ENCODE measurements around the gene HNRNPK.

The HNRNPK gene

DNA sequence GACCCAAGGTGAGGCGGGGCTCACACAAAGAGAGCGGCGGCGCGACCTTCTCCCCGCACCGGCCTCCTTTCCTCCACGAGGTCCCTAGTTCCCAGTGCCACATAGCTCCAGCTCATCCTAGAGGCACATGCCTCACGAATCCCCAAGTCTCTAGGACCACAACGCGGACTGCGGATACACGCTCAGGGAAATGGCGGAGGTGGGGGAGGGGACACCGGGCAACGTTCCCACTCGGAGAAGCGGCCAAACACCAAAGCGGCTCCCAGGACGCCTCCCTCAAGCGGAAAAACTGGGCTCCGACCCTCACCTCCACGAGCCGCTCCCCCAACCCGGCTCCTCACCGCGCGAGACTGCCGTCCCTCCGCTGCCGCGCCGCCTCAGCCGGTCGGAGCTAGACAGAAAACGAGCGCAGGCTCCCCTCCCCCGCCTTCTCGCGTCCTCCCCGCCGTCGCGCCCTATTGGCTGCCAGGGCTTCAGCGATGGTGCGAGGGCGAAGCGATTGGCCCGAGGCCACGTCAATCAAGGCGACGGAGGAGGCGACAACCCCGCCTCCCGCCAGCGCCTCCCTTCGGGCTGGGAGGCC, at the start of gene HNRNPK:
TSS of gene HNRNPK (minus strand) at position 404 of the 583 bp plus-strand sequence. CDS start 1,963 bp downstream, outside the sequence.
- Histone ChIP-seq H3K4me1 (ENCODE audit: control insufficient read depth in 1 of 2, insufficient read depth in 1 of 2, low read depth in 1 of 2, low read length in 1 of 2) (peaks cover 37 to 47% of the 10 kb centered on the region in 2 experiments), H3K4me3 (ENCODE audit: low read depth in 1 of 2, low read length in 1 of 2) (peak within 1 kb of the TSS; percentile 98 to 99)

DNA sequence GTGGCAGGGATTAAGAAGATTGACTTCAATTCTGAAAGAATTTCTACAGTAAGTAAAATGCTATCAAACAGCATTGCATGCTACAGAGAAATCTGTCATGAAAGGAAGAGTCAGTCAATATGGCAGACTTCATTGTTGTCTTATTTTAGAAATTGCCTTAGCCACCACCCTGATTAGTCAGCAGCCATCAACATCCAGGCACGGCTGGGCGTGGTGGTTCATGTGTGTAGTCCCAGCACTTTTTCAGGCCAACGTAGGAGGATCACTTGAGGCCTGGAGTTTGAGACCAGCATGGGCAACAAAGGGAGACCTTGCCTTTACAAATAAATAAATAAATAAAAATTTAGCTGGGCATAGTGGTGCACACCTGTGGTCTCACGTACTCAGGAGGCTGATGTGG, 47.2 kb upstream of the HNRNPK start:
- no peak overlapping the region for H3K4me3 ChIP-seq (ENCODE audit: low read depth in 1 of 2, low read length in 1 of 2)
- no peak for TF ChIP-seq CTCF (IDR thresholded peaks at IDR 0.05)

More for the DNA sequence above, at the start of gene HNRNPK:
- Histone ChIP-seq H3K27ac (peak within 1 kb of the TSS; percentile 98), H3K36me3 (peaks cover 31% of the 10 kb centered on the region), H3K9me3 (no peaks in the 10 kb centered on the region), H3K27me3 (no peaks in the 10 kb centered on the region)
- TF ChIP-seq CTCF (IDR thresholded peaks at IDR 0.05): no peak

GRCh38 chr9:84024041-84024575, 44.1 kb upstream of the HNRNPK start:
- H3K27me3 ChIP-seq: no peaks in the 10 kb centered on the region
- no peaks in the 10 kb centered on the region for H3K36me3 ChIP-seq
- H3K4me3 ChIP-seq (ENCODE audit: low read depth in 1 of 2, low read length in 1 of 2): no peak overlapping the region
- TF ChIP-seq CTCF (IDR thresholded peaks at IDR 0.05): no peak
- H3K9me3 ChIP-seq: no peaks in the 10 kb centered on the region
- H3K27ac ChIP-seq: no peak overlapping the region
- no peaks in the 10 kb centered on the region for H3K4me1 ChIP-seq (ENCODE audit: control insufficient read depth in 1 of 2, insufficient read depth in 1 of 2, low read depth in 1 of 2, low read length in 1 of 2)

More for the DNA sequence above, 47.2 kb upstream of the HNRNPK start:
- no peak overlapping the region for H3K27ac ChIP-seq
- H3K27me3 ChIP-seq: peaks cover 4% of the 10 kb centered on the region
- no peaks in the 10 kb centered on the region for H3K36me3 ChIP-seq
- H3K4me1 ChIP-seq (ENCODE audit: control insufficient read depth in 1 of 2, insufficient read depth in 1 of 2, low read depth in 1 of 2, low read length in 1 of 2): no peaks in the 10 kb centered on the region
- H3K9me3 ChIP-seq: no peaks in the 10 kb centered on the region

GRCh38 chr9:84007662-84008061, 27.6 kb upstream of the HNRNPK start:
- no peaks in the 10 kb centered on the region for H3K9me3 ChIP-seq
- peaks cover 1 to 6% of the 10 kb centered on the region in 2 experiments for H3K4me1 ChIP-seq (ENCODE audit: control insufficient read depth in 1 of 2, insufficient read depth in 1 of 2, low read depth in 1 of 2, low read length in 1 of 2)
- H3K36me3 ChIP-seq: no peaks in the 10 kb centered on the region
- no peak overlapping the region for H3K4me3 ChIP-seq (ENCODE audit: low read depth in 1 of 2, low read length in 1 of 2)
- no peak overlapping the region for H3K27ac ChIP-seq
- H3K27me3 ChIP-seq: no peaks in the 10 kb centered on the region
- TF ChIP-seq CTCF (IDR thresholded peaks at IDR 0.05): no peak

- no peak for TF ChIP-seq CTCF (IDR thresholded peaks at IDR 0.05)
- Histone ChIP-seq H3K36me3 (no peaks in the 10 kb centered on the region), H3K9me3 (no peaks in the 10 kb centered on the region), H3K4me3 (ENCODE audit: low read depth in 1 of 2, low read length in 1 of 2) (no peak overlapping the region), H3K27me3 (no peaks in the 10 kb centered on the region), H3K4me1 (ENCODE audit: control insufficient read depth in 1 of 2, insufficient read depth in 1 of 2, low read depth in 1 of 2, low read length in 1 of 2) (peaks cover 25 to 29% of the 10 kb centered on the region in 2 experiments), H3K27ac (peak overlapping the region; percentile 75)
Observed at GRCh38 chr9:84003246-84003645, 23.2 kb upstream of the HNRNPK start.

Measured in neutrophil (primary cell).